H9 (cell line): ENCODE results near the gene RMND5B. TPM values are rescaled to one million over a fixed set of nuclear protein-coding genes. Genes with fewer than 3 reads are reported as not detected.

ENCODE experiments used
- DNase-seq: peaks from one replicate; pipeline ENCODE4 v3.0.0-alpha.2; 2017
- H2AFZ ChIP-seq: one replicate; pipeline ENCODE4 v1.6.1; 2013; ENCODE audit warnings: mild to moderate bottlenecking, low read length, control low read depth, moderate library complexity
- H2AK5ac ChIP-seq: 2 replicates; pipeline ENCODE4 v1.6.1; 2013; ENCODE audit warnings: low read length, control low read depth, mixed read lengths; ENCODE audit not compliant: insufficient read length
- H2BK120ac ChIP-seq: one replicate; pipeline ENCODE4 v1.6.1; 2013; ENCODE audit warnings: low read depth, mild to moderate bottlenecking, low read length, control low read depth, inconsistent platforms; ENCODE audit not compliant: poor library complexity, severe bottlenecking
- H2BK12ac ChIP-seq: 2 replicates; pipeline ENCODE4 v1.6.1; 2013; ENCODE audit warnings: low read length, control low read depth, mixed read lengths, low read depth; ENCODE audit not compliant: insufficient read length
- H2BK15ac ChIP-seq: 2 replicates; pipeline ENCODE4 v1.6.1; 2013; ENCODE audit warnings: low read depth, low read length, control low read depth
- H2BK20ac ChIP-seq: one replicate; pipeline ENCODE4 v1.6.1; 2013; ENCODE audit warnings: low read depth, mild to moderate bottlenecking, low read length, control low read depth, inconsistent platforms; ENCODE audit not compliant: poor library complexity, severe bottlenecking
- H2BK5ac ChIP-seq: 2 replicates; pipeline ENCODE4 v1.6.1; 2013; ENCODE audit warnings: low read length, control low read depth, mixed read lengths; ENCODE audit not compliant: insufficient read length
- H3K14ac ChIP-seq: 2 replicates; pipeline ENCODE4 v1.6.1; 2013; ENCODE audit warnings: low read length, control low read depth; ENCODE audit not compliant: insufficient read depth
- H3K18ac ChIP-seq: 2 replicates; pipeline ENCODE4 v1.6.1; 2013; ENCODE audit warnings: low read depth, mild to moderate bottlenecking, mixed read lengths, low read length, control low read depth; ENCODE audit not compliant: insufficient read length
- H3K23ac ChIP-seq: 2 replicates; pipeline ENCODE4 v1.6.1; 2013; ENCODE audit warnings: low read length, control low read depth, mixed read lengths, low read depth; ENCODE audit not compliant: insufficient read length
- H3K23me2 ChIP-seq: 2 replicates; pipeline ENCODE4 v1.6.1; 2013; ENCODE audit warnings: low read depth, mild to moderate bottlenecking, mixed read lengths, low read length, control low read depth; ENCODE audit not compliant: insufficient read length, poor library complexity, severe bottlenecking
- H3K27ac ChIP-seq: 2 replicates; pipeline ENCODE4 v1.5.1; 2013; ENCODE audit warnings: low read length, control low read depth, mixed read lengths, low read depth; ENCODE audit not compliant: insufficient read length
- H3K27me3 ChIP-seq: 2 replicates; pipeline ENCODE4 v1.6.1; 2013; ENCODE audit warnings: low read length, control low read depth, inconsistent platforms; ENCODE audit not compliant: insufficient read depth
- H3K4ac ChIP-seq: 2 replicates; pipeline ENCODE4 v1.6.1; 2013; ENCODE audit warnings: low read depth, mild to moderate bottlenecking, control low read depth, inconsistent platforms, low read length, moderate library complexity
- H3K4me1 ChIP-seq: 2 replicates; pipeline ENCODE4 v1.6.1; 2013; ENCODE audit warnings: low read length, control low read depth, inconsistent platforms; ENCODE audit not compliant: insufficient read depth
- H3K4me2 ChIP-seq: 2 replicates; pipeline ENCODE4 v1.6.1; 2013; ENCODE audit warnings: low read length, control low read depth, mixed read lengths; ENCODE audit not compliant: insufficient read length, insufficient read depth
- H3K56ac ChIP-seq: 2 replicates; pipeline ENCODE4 v1.6.1; 2013; ENCODE audit warnings: low read depth, mild to moderate bottlenecking, mixed read lengths, low read length, control low read depth; ENCODE audit not compliant: insufficient read length
- H3K79me1 ChIP-seq: 2 replicates; pipeline ENCODE4 v1.6.1; 2013; ENCODE audit warnings: low read depth, mild to moderate bottlenecking, moderate library complexity, low read length, control low read depth, inconsistent platforms; ENCODE audit not compliant: insufficient read depth, poor library complexity, severe bottlenecking
- H3K79me2 ChIP-seq: 2 replicates; pipeline ENCODE4 v1.6.1; 2013; ENCODE audit warnings: low read length, control low read depth, inconsistent platforms; ENCODE audit not compliant: insufficient read depth
- H3K9ac ChIP-seq: 2 replicates; pipeline ENCODE4 v1.6.1; 2013; ENCODE audit warnings: low read length, control low read depth, mixed read lengths; ENCODE audit not compliant: insufficient read length; ENCODE audit errors: extremely low read depth
- H3K9me3 ChIP-seq: one replicate; pipeline ENCODE4 v1.6.1; 2013; ENCODE audit warnings: low read depth, low read length, inconsistent platforms; ENCODE audit not compliant: control insufficient read depth
- H3T11ph ChIP-seq: one replicate; pipeline ENCODE4 v1.6.1; 2013; ENCODE audit warnings: mild to moderate bottlenecking, low read length, control low read depth, inconsistent platforms
- H4K20me1 ChIP-seq: one replicate; pipeline ENCODE4 v1.6.1; 2013; ENCODE audit not compliant: control insufficient read depth, insufficient read length, insufficient read depth
- H4K5ac ChIP-seq: 2 replicates; pipeline ENCODE4 v1.6.1; 2013; ENCODE audit warnings: low read depth, mild to moderate bottlenecking, mixed read lengths, low read length, control low read depth; ENCODE audit not compliant: insufficient read length
- H4K8ac ChIP-seq: replicated peaks from 2 replicates; pipeline ENCODE4 v1.6.1; 2013; ENCODE audit warnings: low read length, control low read depth, mixed read lengths, low read depth; ENCODE audit not compliant: insufficient read length
- H4K91ac ChIP-seq: 2 replicates; pipeline ENCODE4 v1.6.1; 2013; ENCODE audit warnings: low read depth, mild to moderate bottlenecking, moderate library complexity, mixed read lengths, low read length, control low read depth; ENCODE audit not compliant: insufficient read length
- H3K27ac Mint-ChIP-seq, 3 experiments: 2 replicates in 2 of 3; 3 replicates in 1 of 3; pipeline ENCODE4 v1.8.0; 2020 to 2021; ENCODE audit warnings: mixed read lengths in 3 of 3, mild to moderate bottlenecking in 1 of 3, moderate library complexity in 1 of 3
- H3K27me3 Mint-ChIP-seq: 2 replicates; pipeline ENCODE4 v1.8.0; 2021; ENCODE audit warnings: low read depth, mild to moderate bottlenecking, moderate library complexity, mixed read lengths
- H3K36me3 Mint-ChIP-seq, 3 experiments: 2 replicates in 2 of 3; 3 replicates in 1 of 3; pipeline ENCODE4 v1.8.0; 2020 to 2021; ENCODE audit warnings: low read depth in 3 of 3, mixed read lengths in 3 of 3; ENCODE audit not compliant: insufficient read depth in 1 of 3
- H3K4me1 Mint-ChIP-seq, 2 experiments: 2 replicates each; pipeline ENCODE4 v1.8.0; 2020; ENCODE audit warnings: mixed read lengths in 2 of 2
- H3K4me3 Mint-ChIP-seq, 2 experiments: 2 replicates in 1 of 2; 3 replicates in 1 of 2; pipeline ENCODE4 v1.8.0; 2020 to 2021; ENCODE audit warnings: mild to moderate bottlenecking in 2 of 2, mixed read lengths in 2 of 2, moderate library complexity in 1 of 2
- H3K9me3 Mint-ChIP-seq, 2 experiments: 2 replicates in 1 of 2; 3 replicates in 1 of 2; pipeline ENCODE4 v1.8.0; 2020; ENCODE audit warnings: mild to moderate bottlenecking in 2 of 2, mixed read lengths in 2 of 2, moderate library complexity in 1 of 2
- CTCF ChIP-seq: fragments of 200-600 bp; sonication (generic); conservative IDR thresholded peaks from 3 replicates; pipeline ENCODE4 v1.8.0; 2021; ENCODE audit warnings: antibody characterized with exemption, mild to moderate bottlenecking
- WGBS: extraction: QIAGEN DNeasy Blood & Tissue Kit; methylation state at CpG from one replicate; pipeline ENCODE4 v1.1.7; 2013; ENCODE audit warnings: missing lambda C conversion rate, low lambda C conversion rate, mixed read lengths; ENCODE audit not compliant: insufficient read length; ENCODE audit errors: extremely low coverage; 5-methylcytosine and 5-hydroxymethylcytosine counted together
- total RNA-seq: library from RNA; stranded (reverse); gene quantifications from 2 replicates; pipeline ENCODE4 v1.2.1, GENCODE V29; 2021

RMND5B gene
- total RNA-seq, 1 experiment from 2014 or later, result 86.4 TPM

- Histone ChIP-seq H2BK12ac (no peak within 1 kb of the TSS), H4K91ac (no peak within 1 kb of the TSS), H3K9ac (peak within 1 kb of the TSS; percentile 80), H3K4ac (no peak within 1 kb of the TSS), H3K4me1 (peaks cover 8% of the 10 kb centered on the region; the same call in 1 of the 2 replicates), H3T11ph (no peak within 1 kb of the TSS), H3K79me2 (peaks cover 29% of the 10 kb centered on the region; the same call in 1 of the 2 replicates), H2AK5ac (no peak within 1 kb of the TSS), H2BK15ac (no peak within 1 kb of the TSS), H3K27ac (no peak within 1 kb of the TSS), H2BK120ac (no peak within 1 kb of the TSS), H4K5ac (no peak within 1 kb of the TSS), H3K4me2 (peak within 1 kb of the TSS; percentile 84), H2AFZ (no peak within 1 kb of the TSS), H3K27me3 (no peaks in the 10 kb centered on the region), H3K9me3 (no peaks in the 10 kb centered on the region), H4K8ac (no peak within 1 kb of the TSS), H3K14ac (peak within 1 kb of the TSS; percentile 74), H4K20me1 (no peaks in the 10 kb centered on the region), H3K23me2 (peaks cover 14% of the 10 kb centered on the region), H3K23ac (no peak within 1 kb of the TSS), H2BK5ac (no peak within 1 kb of the TSS), H3K56ac (no peak within 1 kb of the TSS), H3K18ac (peak within 1 kb of the TSS; percentile 36), H3K79me1 (no peaks in the 10 kb centered on the region), H2BK20ac (no peak within 1 kb of the TSS)
- Mint-ChIP-seq H3K27me3 (peaks cover 9% of the 10 kb centered on the region), H3K27ac (peak within 1 kb of the TSS; percentile 95 to 97 (median 97)), H3K36me3 (peaks cover 4 to 15% (median 5%) of the 10 kb centered on the region in 3 experiments), H3K4me1 (peaks cover 25 to 36% of the 10 kb centered on the region in 2 experiments), H3K4me3 (peak within 1 kb of the TSS; percentile 98 to 100), H3K9me3 (peaks cover 5 to 7% of the 10 kb centered on the region in 2 experiments; a peak in 4 of 5 replicates)
- no CpG with 5 or more reads among the region's 96 CpGs for WGBS
- TF ChIP-seq CTCF, result peak; percentile 20; the same call in 2 of the 3 replicates
- peak; percentile 89 for DNase-seq
Observed at GRCh38 chr5:178113141-178113787, 17.6 kb upstream of the RMND5B start, which contains the start of gene N4BP3. N4BP3 (plus strand) TSS chr5:178113532; CDS start chr5:178119584, 6,052 bp downstream.
